NCI-H1694 (cell line): ENCODE measurements around the gene UTP20.
"Not testable (repeated sequence)": the region's sequence is repeated elsewhere in the genome, so short reads cannot be mapped to it uniquely, and the experiment has no call there.

Experiments used
- DNase-seq: peaks from one replicate; lab custom pipeline; 2025; lab: John Stamatoyannopoulos, UW

The UTP20 gene

GRCh38 chr12:101327051-101327450 lies 47.1 kb downstream of the UTP20 start:
- no peak for DNase-seq

GRCh38 chr12:101327546-101327945 lies 47.6 kb downstream of the UTP20 start:
- no peak for DNase-seq

- DNase-seq = no peak
Observed at GRCh38 chr12:101328917-101329316, 49.0 kb downstream of the UTP20 start.

- DNase-seq = no peak
Observed at GRCh38 chr12:101330631-101331030, 50.7 kb downstream of the UTP20 start.

GRCh38 chr12:101336437-101336836 lies 56.5 kb downstream of the UTP20 start:
- no peak for DNase-seq

GRCh38 chr12:101338087-101338486 lies 58.2 kb downstream of the UTP20 start:
- no peak for DNase-seq

GRCh38 chr12:101343893-101344292 lies 64.0 kb downstream of the UTP20 start:
- no peak for DNase-seq

- DNase-seq = no peak
Observed at GRCh38 chr12:101351682-101352081, 71.8 kb downstream of the UTP20 start.

- DNase-seq = no peak
Observed at GRCh38 chr12:101356794-101357193, 76.9 kb downstream of the UTP20 start.

GRCh38 chr12:101361455-101361854 lies 81.5 kb downstream of the UTP20 start:
- DNase-seq = no peak

- DNase-seq = no peak
Observed at GRCh38 chr12:101368016-101368415, 88.1 kb downstream of the UTP20 start.

- no peak for DNase-seq
Observed at GRCh38 chr12:101372431-101372830, 92.5 kb downstream of the UTP20 start.

GRCh38 chr12:101375573-101375972 lies 95.7 kb downstream of the UTP20 start:
- DNase-seq = no peak

- DNase-seq = no peak
Observed at GRCh38 chr12:101379149-101379548, 99.2 kb downstream of the UTP20 start.

- DNase-seq = not testable (repeated sequence)
Observed at GRCh38 chr12:101391181-101391580, 111.3 kb downstream of the UTP20 start.

- no peak for DNase-seq
Observed at GRCh38 chr12:101407049-101407435, 127.1 kb downstream of the UTP20 start.

- DNase-seq = peak; percentile 38
Observed at GRCh38 chr12:101407436-101408345, 127.8 kb downstream of the UTP20 start, which contains the start of gene ARL1. TSS of gene ARL1 (minus strand) at chr12:101407772. CDS start at chr12:101407645, 127 bp downstream.

GRCh38 chr12:101410169-101410568 lies 130.3 kb downstream of the UTP20 start:
- DNase-seq = not testable (repeated sequence)

GRCh38 chr12:101414533-101415119 lies 134.7 kb downstream of the UTP20 start:
- no peak for DNase-seq

GRCh38 chr12:101415228-101415627 lies 135.3 kb downstream of the UTP20 start:
- no peak for DNase-seq

- not testable (repeated sequence) for DNase-seq
Observed at GRCh38 chr12:101422066-101422465, 142.2 kb downstream of the UTP20 start.

- no peak for DNase-seq
Observed at GRCh38 chr12:101424620-101425019, 144.7 kb downstream of the UTP20 start.

GRCh38 chr12:101430456-101430855 lies 150.6 kb downstream of the UTP20 start:
- no peak for DNase-seq
